ENCODE results near the gene GPR119.
A peak's percentile ranks its signal among the peaks of the same experiment; 100 is the strongest.
"Not testable (repeated sequence)": the region's sequence is repeated elsewhere in the genome, so short reads cannot be mapped to it uniquely, and the experiment has no call there.

The GPR119 gene

DNA sequence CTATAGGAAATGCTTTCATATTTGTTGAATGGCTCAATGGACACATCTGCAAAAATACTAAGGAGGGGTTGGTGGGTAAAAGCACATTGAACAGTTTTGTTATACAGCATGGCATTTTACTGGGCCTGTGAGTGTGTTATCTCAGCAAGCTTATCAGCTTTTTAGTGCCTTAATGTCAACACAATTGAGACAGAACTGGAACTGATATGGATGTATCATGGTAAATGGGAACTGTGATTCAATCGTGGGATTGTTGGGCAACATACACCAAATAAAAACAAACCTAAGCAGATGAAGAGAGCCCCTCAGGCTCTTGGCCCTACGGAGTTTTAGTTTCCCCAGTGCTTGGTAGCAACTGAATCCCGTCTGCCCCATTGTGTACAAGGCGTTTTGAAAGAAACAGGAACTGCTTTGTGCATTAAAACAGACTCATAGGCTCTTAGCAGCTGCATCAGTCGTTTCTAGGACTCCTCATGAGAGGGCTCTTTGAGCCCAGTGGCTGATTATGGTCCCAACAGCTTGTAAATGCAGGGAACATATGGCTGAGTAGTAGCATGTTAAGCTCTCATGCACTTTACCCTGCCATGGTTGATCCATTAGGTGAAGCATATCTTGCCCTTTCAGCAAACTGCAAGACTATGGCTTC is 7.3 kb downstream of the GPR119 start:
- FAIRE-seq (peak; percentile 81), DNase-seq (ENCODE audit: insufficient read length, low spot score) (no peak)
- TF ChIP-seq CTCF (IDR thresholded peaks at IDR 0.05; ENCODE audit: insufficient read depth, missing control alignments), result no peak

DNA sequence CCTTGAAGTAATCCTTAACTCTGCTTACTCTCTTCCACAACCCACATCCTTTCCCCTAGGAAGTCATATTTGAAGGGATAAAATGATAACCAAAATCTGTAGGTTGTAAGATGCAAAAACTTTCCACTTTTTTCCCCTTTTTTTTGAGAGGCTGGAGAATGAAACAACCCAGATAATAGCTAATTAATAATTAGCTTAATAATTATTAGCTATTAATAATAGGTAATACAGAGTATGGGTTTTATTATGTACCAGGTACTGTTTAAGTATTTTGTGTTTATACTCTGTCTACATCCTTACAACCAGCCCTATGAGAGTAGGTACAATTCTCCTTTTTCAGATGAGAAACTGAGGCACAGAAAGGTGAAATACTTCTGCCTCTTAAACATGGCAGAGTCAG is 9.4 kb downstream of the GPR119 start:
- FAIRE-seq (no peak), DNase-seq (ENCODE audit: insufficient read length, low spot score) (no peak)
- no peak for TF ChIP-seq CTCF (IDR thresholded peaks at IDR 0.05; ENCODE audit: insufficient read depth, missing control alignments)

- peak; percentile 35 for FAIRE-seq
- DNase-seq (ENCODE audit: insufficient read length, low spot score), result not testable (repeated sequence)
These were observed 33.4 kb downstream of the GPR119 start for GRCh38 chrX:130352050-130352449.

- DNase-seq (ENCODE audit: insufficient read length, low spot score) (no peak), FAIRE-seq (no peak)
- TF ChIP-seq CTCF (IDR thresholded peaks at IDR 0.05; ENCODE audit: insufficient read depth, missing control alignments), result no peak
These were observed 33.9 kb downstream of the GPR119 start for GRCh38 chrX:130351567-130351966.

DNA sequence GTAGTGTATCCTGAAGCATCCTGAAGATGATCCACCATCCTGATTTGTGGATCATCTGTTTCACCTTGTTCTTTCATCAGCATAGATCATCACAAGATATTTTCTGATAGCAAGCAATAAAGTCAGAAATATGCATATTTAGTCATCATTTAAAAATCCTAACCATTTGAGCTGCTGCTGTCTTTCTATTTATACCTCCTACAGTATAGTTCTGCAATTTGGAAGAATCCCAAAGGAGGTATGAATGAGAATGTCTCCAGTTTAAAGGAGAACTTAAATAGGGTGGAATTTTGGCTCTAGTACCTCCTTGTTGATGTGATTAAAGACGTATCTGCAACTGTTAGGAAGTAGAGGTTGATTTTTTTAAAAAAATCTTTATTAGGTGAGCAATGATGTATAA is 38.2 kb downstream of the GPR119 start:
- DNase-seq (ENCODE audit: insufficient read length, low spot score) (no peak), FAIRE-seq (no peak)
- no peak for TF ChIP-seq CTCF (IDR thresholded peaks at IDR 0.05; ENCODE audit: insufficient read depth, missing control alignments)

DNA sequence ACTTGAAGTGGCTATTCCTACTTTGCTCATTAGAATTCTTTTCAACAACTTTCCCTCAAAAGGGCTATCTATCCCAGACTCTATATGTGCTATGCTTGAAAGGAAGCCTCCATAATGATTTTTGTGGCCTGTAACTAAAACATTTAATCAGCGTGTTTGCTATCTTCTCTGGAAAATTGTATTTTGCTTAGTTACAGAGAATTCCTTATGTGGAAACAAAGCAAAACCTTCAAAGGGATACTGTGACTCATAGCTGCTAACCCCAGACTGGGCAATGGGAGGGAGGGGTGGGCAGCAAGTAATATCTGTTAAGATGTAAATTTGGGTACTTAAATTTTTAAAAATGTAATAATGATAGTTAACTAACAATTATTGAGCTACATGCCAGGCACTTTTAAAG is 42.1 kb downstream of the GPR119 start:
- DNase-seq (ENCODE audit: insufficient read length, low spot score), result no peak
- TF ChIP-seq CTCF (IDR thresholded peaks at IDR 0.05; ENCODE audit: insufficient read depth, missing control alignments), result no peak
- no peak for FAIRE-seq

DNA sequence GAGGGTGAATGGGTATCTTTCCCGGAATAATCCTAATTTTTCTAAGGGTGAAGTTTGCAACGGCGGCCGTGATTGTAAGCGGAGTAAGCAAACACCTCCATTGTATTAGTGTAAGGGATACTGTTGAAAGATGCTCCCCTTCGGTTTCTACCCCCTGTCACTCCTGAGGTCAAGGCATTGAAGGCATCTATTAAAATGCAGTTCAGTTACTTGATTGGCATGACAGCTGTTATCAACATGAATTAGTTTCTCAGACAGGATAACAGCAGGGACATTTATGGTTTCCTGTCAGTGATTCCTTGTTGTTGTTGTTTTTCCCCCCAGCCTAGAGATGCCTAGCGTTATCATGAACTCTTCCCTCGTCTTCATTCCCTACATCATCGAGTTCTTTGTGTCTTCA is 45.2 kb downstream of the GPR119 start:
- DNase-seq (ENCODE audit: insufficient read length, low spot score) (no peak), FAIRE-seq (no peak)
- no peak for TF ChIP-seq CTCF (IDR thresholded peaks at IDR 0.05; ENCODE audit: insufficient read depth, missing control alignments)
